Left lung (tissue), 10 donors: ENCODE data around the gene ZNF331. TPM values are rescaled to one million over a fixed set of nuclear protein-coding genes. Genes with fewer than 3 reads are reported as not detected.

ENCODE experiments used
- ATAC-seq: fragments of 200-7000 bp; cut with Tn5 transposase; one replicate; pipeline ENCODE4 v1.9.1; 2020; ENCODE audit warnings: moderate library complexity
- DNase-seq, 4 donors: peaks; one replicate each; pipeline ENCODE4 v3.0.0-alpha.2; 2013 to 2020
- H3K27ac ChIP-seq, 2 donors: fragments of 200-600 bp; sonication (generic) in 1 of 2; one replicate each; pipeline versions ENCODE4 v1.5.0 to v1.8.0; 2020 to 2021
- H3K27me3 ChIP-seq, 2 donors: fragments of 200-600 bp; sonication (generic) in 1 of 2; one replicate each; pipeline versions ENCODE4 v1.5.0 to v1.8.0; 2020 to 2021
- H3K36me3 ChIP-seq, 2 donors: fragments of 200-600 bp; sonication (generic) in 1 of 2; one replicate each; pipeline versions ENCODE4 v1.5.0 to v1.8.0; 2020 to 2021
- H3K4me1 ChIP-seq, 2 donors: fragments of 200-600 bp; one replicate each; pipeline ENCODE4 v1.8.0; 2021
- H3K4me3 ChIP-seq, 2 donors: fragments of 200-600 bp; sonication (generic) in 1 of 2; one replicate each; pipeline versions ENCODE4 v1.5.0 to v1.8.0; 2020 to 2021; ENCODE audit warnings: mild to moderate bottlenecking in 1 of 2
- H3K9me3 ChIP-seq, 2 donors: fragments of 200-600 bp; sonication (generic) in 1 of 2; one replicate each; pipeline versions ENCODE4 v1.5.0 to v1.8.0; 2020 to 2021
- intact Hi-C, 2 donors: fragments of 100-400 bp; cut with DNase I; formaldehyde crosslinking; loops; one replicate each; pipeline versions ENCODE4 v1.11.2 to v1.14.2; 2022
- polyA plus RNA-seq, 6 donors: library from polyadenylated mRNA; unstranded; fragments of 120-200 nt; gene quantifications; one replicate each; pipeline ENCODE4 v1.2.1, GENCODE V29; 2013; ENCODE audit not compliant: insufficient read length in 6 of 6
- total RNA-seq, 2 donors: library from RNA; stranded (reverse); fragmentation: NEBNext Ultra II Directional; extraction: Animal tissue kit (Norgen Biotek cat#: 25700); gene quantifications; one replicate each; pipeline ENCODE4 v1.2.1, GENCODE V29; 2021
- TF ChIP-seq, protein P1 (sequence below), 2 donors: fragments of 200-600 bp; sonication (generic) in 1 of 2; IDR thresholded peaks; one replicate each; pipeline versions ENCODE4 v1.5.0 to v1.8.0; 2021; ENCODE audit warnings: antibody characterized with exemption in 2 of 2
- donor health status: DM: no; HTN: yes; CAD: no.
- donor health status: DM: no; HTN: no; CAD: no.

ZNF331 gene
- total and polyA plus RNA-seq, 8 donors = 19.6 to 25.0 (median 20.7) TPM

DNA sequence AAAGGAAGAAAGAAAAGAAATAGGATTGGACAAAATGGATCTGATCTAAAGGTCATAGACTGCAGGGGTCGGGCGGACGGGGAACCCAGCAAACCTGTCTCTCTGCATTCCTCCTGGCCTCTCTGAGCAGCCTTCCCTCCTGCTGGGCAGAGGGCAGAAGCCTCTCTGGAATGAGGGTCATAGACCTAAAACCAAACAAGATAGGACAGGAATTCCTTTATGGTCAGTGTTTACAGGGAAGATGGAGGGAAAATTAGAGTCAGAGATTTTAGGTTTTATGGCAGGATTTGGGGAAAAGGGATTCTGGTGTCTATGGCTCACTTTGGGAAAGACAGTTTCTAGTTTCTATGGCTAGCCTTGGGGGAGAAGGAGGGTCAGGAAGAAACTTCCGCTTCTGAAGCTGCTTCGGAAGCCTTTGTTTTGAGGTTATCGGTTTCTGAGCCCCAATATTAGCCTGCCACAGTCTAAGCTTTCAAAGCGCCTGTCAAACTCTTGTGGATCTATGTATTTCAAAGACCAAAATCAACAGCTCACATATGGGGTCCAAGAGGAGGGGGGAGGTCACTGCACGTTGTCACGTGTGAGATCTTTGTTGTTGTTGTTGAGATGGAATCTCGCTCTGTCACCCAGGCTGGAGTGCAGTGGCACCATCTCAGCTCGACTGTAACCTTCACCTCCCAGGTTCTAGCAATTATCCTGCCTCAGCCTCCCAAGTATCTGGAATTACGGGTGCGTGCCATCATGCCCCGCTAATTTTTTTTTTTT, 75.0 kb downstream of the ZNF331 start:
- intact Hi-C loops = no loop called here

DNA sequence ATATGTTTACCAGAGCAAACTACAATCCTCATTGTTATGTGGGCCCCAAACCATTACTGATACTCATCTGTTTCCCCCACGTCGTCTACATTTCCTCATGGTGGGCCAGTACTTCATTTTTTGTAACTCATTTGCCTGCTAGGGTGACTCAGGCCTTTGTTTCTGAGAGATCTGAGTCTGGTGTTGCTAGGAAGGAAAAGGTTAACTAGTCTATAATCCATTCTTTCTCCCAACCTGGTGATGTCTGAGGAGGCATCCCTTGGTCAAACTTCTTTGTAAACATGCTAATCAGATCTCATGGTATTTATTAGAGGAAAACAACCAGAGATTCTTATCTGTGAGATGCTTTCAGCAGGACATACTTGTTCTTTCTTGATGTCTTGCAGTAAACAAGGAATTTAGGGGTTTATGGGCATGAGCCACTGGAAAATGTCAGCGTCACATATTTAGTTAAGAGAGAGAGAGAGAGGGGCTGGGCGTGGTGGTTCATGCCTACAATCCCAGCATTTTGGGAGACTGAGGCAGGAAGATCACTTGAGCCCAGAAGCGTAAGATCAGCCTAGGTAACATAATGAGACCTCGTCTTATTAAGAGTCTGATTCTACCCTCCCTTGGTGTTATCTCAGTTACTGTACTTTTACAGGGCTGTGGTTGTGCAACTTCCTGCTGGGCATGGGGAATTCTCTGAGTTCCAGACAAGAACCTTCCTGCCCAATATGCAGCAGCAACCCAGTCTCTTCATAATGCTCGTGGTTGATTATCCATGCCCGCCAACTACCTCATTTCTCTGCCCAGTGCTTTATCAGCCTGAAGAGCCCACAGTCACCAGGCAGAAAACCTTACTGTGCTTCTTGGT, 84.2 kb downstream of the ZNF331 start:
- H3K4me1 ChIP-seq = no peaks in the 10 kb centered on the region
- intact Hi-C loops = no loop called here
- no peak overlapping the region for H3K4me3 ChIP-seq
- ATAC-seq = no peak
- no peaks in the 10 kb centered on the region for H3K36me3 ChIP-seq
- peak overlapping the region in 1 of 2 donors; percentile 46 for H3K27ac ChIP-seq
- TF ChIP-seq, protein P1, sequence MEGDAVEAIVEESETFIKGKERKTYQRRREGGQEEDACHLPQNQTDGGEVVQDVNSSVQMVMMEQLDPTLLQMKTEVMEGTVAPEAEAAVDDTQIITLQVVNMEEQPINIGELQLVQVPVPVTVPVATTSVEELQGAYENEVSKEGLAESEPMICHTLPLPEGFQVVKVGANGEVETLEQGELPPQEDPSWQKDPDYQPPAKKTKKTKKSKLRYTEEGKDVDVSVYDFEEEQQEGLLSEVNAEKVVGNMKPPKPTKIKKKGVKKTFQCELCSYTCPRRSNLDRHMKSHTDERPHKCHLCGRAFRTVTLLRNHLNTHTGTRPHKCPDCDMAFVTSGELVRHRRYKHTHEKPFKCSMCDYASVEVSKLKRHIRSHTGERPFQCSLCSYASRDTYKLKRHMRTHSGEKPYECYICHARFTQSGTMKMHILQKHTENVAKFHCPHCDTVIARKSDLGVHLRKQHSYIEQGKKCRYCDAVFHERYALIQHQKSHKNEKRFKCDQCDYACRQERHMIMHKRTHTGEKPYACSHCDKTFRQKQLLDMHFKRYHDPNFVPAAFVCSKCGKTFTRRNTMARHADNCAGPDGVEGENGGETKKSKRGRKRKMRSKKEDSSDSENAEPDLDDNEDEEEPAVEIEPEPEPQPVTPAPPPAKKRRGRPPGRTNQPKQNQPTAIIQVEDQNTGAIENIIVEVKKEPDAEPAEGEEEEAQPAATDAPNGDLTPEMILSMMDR (IDR thresholded peaks at IDR 0.05) = no peak
- H3K9me3 ChIP-seq = no peaks in the 10 kb centered on the region
- peak in 1 of 4 donors; percentile 21 for DNase-seq
- no peaks in the 10 kb centered on the region for H3K27me3 ChIP-seq

More for the DNA sequence above, 75.0 kb downstream of the ZNF331 start:
- ATAC-seq (no peak), DNase-seq (no peak)
- Histone ChIP-seq H3K27ac (no peak overlapping the region), H3K36me3 (no peaks in the 10 kb centered on the region), H3K4me1 (no peaks in the 10 kb centered on the region), H3K9me3 (peaks cover 0 to 13% of the 10 kb centered on the region in 2 donors), H3K4me3 (no peak overlapping the region), H3K27me3 (no peaks in the 10 kb centered on the region)
- TF ChIP-seq, protein P1 (IDR thresholded peaks at IDR 0.05) = no peak

DNA sequence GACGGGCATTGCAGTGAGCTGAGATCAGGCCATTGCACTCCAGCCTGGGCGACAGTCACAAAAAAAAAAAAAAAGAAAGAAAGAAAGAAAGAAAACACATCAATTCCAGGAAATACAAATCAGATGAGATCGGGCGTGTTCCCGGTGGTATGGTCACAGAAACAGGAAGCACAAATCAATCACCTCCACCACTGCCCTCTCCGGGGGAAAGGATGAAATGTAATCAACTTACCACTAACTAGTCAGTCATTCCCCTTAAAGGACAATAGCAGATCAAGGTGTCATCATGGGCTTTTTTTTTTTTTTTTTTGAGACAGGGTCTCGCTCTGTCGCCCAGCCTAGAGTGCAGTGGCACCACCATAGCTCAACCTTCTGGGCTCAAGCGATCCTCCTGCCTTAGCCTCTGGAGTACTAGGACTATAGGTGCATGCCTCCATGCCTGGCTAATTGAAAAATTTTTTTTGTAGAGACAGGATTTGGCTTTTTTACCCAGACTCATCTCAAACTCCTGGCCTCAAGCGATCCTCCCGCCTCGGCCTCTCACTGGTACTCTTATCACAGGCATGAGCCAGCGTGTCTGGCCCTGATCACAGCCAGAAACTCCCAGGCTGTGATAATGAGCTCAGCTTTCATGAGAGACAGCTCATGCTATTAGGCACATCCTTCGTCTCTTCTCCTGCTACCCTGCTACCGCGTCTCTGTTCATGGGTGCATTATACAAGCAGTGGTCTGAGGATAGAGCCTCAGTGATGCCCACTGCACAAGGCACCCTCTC, 87.0 kb downstream of the ZNF331 start:
- Histone ChIP-seq H3K9me3 (no peaks in the 10 kb centered on the region), H3K4me1 (no peaks in the 10 kb centered on the region), H3K27me3 (no peaks in the 10 kb centered on the region), H3K27ac (peak overlapping the region in 1 of 2 donors; percentile 42), H3K4me3 (no peak overlapping the region), H3K36me3 (no peaks in the 10 kb centered on the region)
- TF ChIP-seq, protein P1 (IDR thresholded peaks at IDR 0.05) = no peak
- intact Hi-C loops = no loop called here
- DNase-seq (no peak), ATAC-seq (no peak)

DNA sequence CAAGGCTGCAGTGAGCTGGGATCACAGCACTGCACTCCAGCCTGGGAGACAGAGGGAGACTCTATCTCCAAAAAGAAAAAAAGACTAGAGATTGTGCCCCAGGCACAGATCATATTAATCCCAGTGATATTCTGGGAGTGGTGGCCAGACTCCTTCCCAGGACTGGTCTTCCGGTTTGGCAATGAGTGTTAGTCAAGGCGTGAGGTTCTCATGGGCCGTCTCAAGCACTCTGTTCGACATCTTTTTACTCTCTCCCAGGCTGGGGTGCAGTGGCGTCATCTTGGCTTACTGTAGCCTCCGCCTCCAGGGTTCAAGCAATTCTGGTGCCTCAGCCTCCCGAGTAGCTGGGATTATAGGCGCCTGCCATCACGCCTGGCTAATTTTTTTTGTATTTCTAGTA, 88.5 kb downstream of the ZNF331 start:
- TF ChIP-seq, protein P1 (IDR thresholded peaks at IDR 0.05) = no peak
- Histone ChIP-seq H3K9me3 (no peaks in the 10 kb centered on the region), H3K4me1 (no peaks in the 10 kb centered on the region), H3K27ac (no peak overlapping the region), H3K36me3 (no peaks in the 10 kb centered on the region), H3K27me3 (no peaks in the 10 kb centered on the region), H3K4me3 (no peak overlapping the region)
- DNase-seq = no peak
- intact Hi-C loops = no loop called here
- ATAC-seq = no peak
